Endothelial cell (in vitro differentiated cells): Measurements from ENCODE around the gene PACSIN3. TPM values are rescaled to one million over a fixed set of nuclear protein-coding genes. Genes with fewer than 3 reads are reported as not detected.
"Not testable (repeated sequence)": the region's sequence is repeated elsewhere in the genome, so short reads cannot be mapped to it uniquely, and the experiment has no call there.

Experiments used
- DNase-seq: peaks from one replicate; pipeline ENCODE4 v3.0.0; 2021; ENCODE audit warnings: low spot score
- H3K27ac Mint-ChIP-seq: one replicate; pipeline ENCODE4 v1.8.0; 2021; ENCODE audit warnings: mixed read lengths, inconsistent platforms; ENCODE audit not compliant: unreplicated experiment
- H3K27me3 Mint-ChIP-seq: one replicate; pipeline ENCODE4 v1.8.0; 2021; ENCODE audit warnings: mild to moderate bottlenecking, moderate library complexity, mixed read lengths, inconsistent platforms; ENCODE audit not compliant: unreplicated experiment
- H3K36me3 Mint-ChIP-seq: one replicate; pipeline ENCODE4 v1.8.0; 2021; ENCODE audit warnings: mild to moderate bottlenecking, low read depth, mixed read lengths, inconsistent platforms; ENCODE audit not compliant: unreplicated experiment
- H3K4me1 Mint-ChIP-seq: one replicate; pipeline ENCODE4 v1.8.0; 2021; ENCODE audit warnings: mild to moderate bottlenecking, mixed read lengths, inconsistent platforms; ENCODE audit not compliant: unreplicated experiment
- H3K4me3 Mint-ChIP-seq: one replicate; pipeline ENCODE4 v1.8.0; 2021; ENCODE audit warnings: mild to moderate bottlenecking, mixed read lengths, inconsistent platforms; ENCODE audit not compliant: unreplicated experiment
- H3K9me3 Mint-ChIP-seq: one replicate; pipeline ENCODE4 v1.8.0; 2021; ENCODE audit warnings: mixed read lengths, inconsistent platforms; ENCODE audit not compliant: unreplicated experiment
- CTCF ChIP-seq: fragments of 200-600 bp; sonication (generic); IDR thresholded peaks from one replicate; pipeline ENCODE4 v1.5.0; 2021; ENCODE audit warnings: antibody characterized with exemption; ENCODE audit not compliant: unreplicated experiment
- total RNA-seq: library from RNA; stranded (reverse); fragmentation: NEBNext Ultra II Directional; extraction: Animal tissue kit (Norgen Biotek cat#: 25700); gene quantifications from one replicate; pipeline ENCODE4 v1.2.1, GENCODE V29; 2021; ENCODE audit not compliant: unreplicated experiment

PACSIN3 gene
- total RNA-seq, 1 donor from 2014 or later: 10.7 TPM

- no peak for TF ChIP-seq CTCF
These were observed 29.2 kb upstream of the PACSIN3 start for GRCh38 chr11:47215366-47215910.

DNA sequence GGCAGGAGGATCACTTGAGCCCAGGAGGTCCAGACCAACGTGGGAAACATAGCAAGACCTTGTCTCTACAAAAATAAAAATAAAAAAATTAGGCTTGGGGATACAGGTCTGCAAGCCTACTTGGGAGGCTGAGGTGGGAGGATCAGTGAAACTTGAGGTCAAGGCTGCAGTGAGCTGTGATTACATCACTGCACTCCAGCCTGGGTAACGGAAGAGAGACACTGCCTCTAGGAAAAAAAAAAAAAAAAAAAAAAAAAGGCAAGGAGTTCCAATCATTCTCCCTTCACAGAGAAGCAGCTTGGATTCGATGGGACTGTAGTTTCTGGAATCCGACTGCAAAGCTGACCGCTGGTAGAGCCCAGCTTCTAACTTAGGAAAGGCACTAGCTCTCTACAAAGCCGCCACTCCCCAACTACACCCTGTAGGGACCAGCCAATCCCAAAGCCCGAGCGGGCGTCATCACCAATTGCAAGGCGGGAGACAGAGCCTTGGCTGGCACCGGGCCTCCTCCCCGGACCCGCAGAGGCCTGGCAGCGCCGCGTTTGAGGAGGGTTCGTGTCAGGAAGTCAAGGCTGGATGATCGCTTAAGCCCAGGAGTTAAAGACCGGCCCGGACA is 27.8 kb upstream of the PACSIN3 start:
- no peaks in the 10 kb centered on the region for H3K9me3 Mint-ChIP-seq
- peak overlapping the region; percentile 96 for H3K27ac Mint-ChIP-seq
- peaks cover 17% of the 10 kb centered on the region for H3K4me1 Mint-ChIP-seq
- TF ChIP-seq CTCF: no peak
- no peaks in the 10 kb centered on the region for H3K36me3 Mint-ChIP-seq
- H3K27me3 Mint-ChIP-seq: peaks cover 6% of the 10 kb centered on the region
- DNase-seq: peak; percentile 74
- H3K4me3 Mint-ChIP-seq: peak overlapping the region; percentile 96

More at GRCh38 chr11:47215366-47215910, 29.2 kb upstream of the PACSIN3 start:
- Mint-ChIP-seq H3K27ac (peak overlapping the region; percentile 97), H3K36me3 (peaks cover 2% of the 10 kb centered on the region), H3K9me3 (no peaks in the 10 kb centered on the region), H3K4me3 (peak overlapping the region; percentile 92), H3K4me1 (peaks cover 21% of the 10 kb centered on the region), H3K27me3 (peaks cover 6% of the 10 kb centered on the region)
- DNase-seq: no peak

GRCh38 chr11:47212938-47213337 is 26.7 kb upstream of the PACSIN3 start:
- H3K27me3 Mint-ChIP-seq: peaks cover 8% of the 10 kb centered on the region
- no peak overlapping the region for H3K27ac Mint-ChIP-seq
- DNase-seq: no peak

GRCh38 chr11:47208628-47209027 is 22.4 kb upstream of the PACSIN3 start:
- Mint-ChIP-seq H3K36me3 (no peaks in the 10 kb centered on the region), H3K27ac (peak overlapping the region; percentile 70), H3K4me3 (no peak overlapping the region), H3K9me3 (no peaks in the 10 kb centered on the region), H3K27me3 (peaks cover 3% of the 10 kb centered on the region), H3K4me1 (no peaks in the 10 kb centered on the region)
- TF ChIP-seq CTCF: no peak
- no peak for DNase-seq

More at GRCh38 chr11:47212938-47213337, 26.7 kb upstream of the PACSIN3 start:
- peaks cover 17% of the 10 kb centered on the region for H3K4me1 Mint-ChIP-seq
- no peaks in the 10 kb centered on the region for H3K36me3 Mint-ChIP-seq
- TF ChIP-seq CTCF: no peak
- H3K9me3 Mint-ChIP-seq: no peaks in the 10 kb centered on the region
- no peak overlapping the region for H3K4me3 Mint-ChIP-seq

- not testable (repeated sequence) for H3K9me3 Mint-ChIP-seq, H3K36me3 Mint-ChIP-seq, H3K4me3 Mint-ChIP-seq, H3K4me1 Mint-ChIP-seq, H3K27me3 Mint-ChIP-seq, H3K27ac Mint-ChIP-seq, DNase-seq
These were observed 21.8 kb upstream of the PACSIN3 start for GRCh38 chr11:47208008-47208552.
